GM18858 (cell line): ENCODE measurements around the gene NCEH1.
A peak's percentile ranks its signal among the peaks of the same experiment; 100 is the strongest.
"Not testable (repeated sequence)": the region's sequence is repeated elsewhere in the genome, so short reads cannot be mapped to it uniquely, and the experiment has no call there.

Experiments used
- ATAC-seq: cut with Tn5 transposase; IDR thresholded peaks from one replicate; pipeline ENCODE4 v1.9.1; 2021; ENCODE audit not compliant: unreplicated experiment

Gene NCEH1

DNA sequence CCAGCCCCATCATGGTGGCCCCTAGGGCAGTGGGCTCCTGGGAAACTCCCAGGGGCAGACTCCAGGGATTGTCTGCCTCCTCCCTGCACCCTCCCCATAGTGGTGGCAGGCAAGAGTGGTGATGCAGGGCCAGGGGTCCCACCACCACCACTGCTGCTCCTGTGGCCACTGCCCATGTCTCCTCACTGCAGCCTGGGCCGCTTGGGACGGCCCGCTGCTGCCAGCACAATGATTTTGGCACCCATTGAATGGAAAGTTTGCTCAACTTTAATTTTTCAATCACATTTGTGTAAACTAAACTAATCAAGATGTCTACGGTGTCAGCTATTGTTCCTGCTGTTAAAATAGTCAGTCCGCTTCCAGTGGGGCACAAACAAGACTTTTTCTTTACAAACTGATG is 95.6 kb downstream of the NCEH1 start:
- no peak for ATAC-seq

DNA sequence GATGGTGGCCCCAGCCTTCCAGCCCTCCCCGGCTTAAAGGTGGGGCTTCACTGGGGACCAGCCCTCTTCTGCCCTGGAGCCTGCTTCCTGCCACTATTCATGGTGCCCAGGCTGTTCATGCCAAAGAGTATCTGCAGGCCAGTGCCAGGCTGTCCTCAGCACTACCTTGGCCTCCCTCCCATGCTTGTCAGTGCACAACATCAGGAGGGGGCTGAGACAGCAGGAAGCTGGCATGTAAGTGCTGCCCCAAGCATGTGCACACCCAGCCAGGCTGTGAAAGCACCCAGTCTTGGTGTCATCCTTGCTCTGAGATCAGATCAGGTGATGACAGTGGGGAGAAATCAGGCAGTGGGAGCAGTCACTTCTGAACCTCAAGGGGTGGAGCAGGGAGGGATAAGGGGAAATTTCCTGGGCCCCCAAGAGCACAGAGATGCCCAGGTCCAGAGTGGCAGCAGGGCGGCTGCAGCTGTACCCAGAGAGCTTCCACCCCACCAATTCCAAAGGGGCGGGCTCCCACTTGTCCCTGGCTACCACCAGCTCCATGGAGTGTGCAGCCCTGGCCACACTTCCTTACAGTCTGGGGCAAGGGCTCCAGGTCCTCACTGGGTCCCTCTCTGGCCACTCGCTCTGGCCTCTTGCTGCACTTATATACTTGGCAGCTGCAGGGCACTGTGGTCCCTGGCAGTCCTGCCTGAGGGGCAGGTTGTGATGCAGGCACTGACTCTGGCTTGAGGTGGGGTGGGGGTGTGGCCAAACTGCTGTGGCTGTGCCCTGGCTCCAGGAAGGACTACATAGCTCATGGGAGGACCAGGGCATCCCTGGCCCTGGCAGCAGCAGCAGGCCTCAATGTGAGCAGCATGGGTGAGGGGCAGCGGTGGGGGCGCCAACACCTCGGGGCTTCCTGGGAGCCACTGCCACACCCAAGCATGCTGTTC is 96.3 kb downstream of the NCEH1 start:
- ATAC-seq: no peak

DNA sequence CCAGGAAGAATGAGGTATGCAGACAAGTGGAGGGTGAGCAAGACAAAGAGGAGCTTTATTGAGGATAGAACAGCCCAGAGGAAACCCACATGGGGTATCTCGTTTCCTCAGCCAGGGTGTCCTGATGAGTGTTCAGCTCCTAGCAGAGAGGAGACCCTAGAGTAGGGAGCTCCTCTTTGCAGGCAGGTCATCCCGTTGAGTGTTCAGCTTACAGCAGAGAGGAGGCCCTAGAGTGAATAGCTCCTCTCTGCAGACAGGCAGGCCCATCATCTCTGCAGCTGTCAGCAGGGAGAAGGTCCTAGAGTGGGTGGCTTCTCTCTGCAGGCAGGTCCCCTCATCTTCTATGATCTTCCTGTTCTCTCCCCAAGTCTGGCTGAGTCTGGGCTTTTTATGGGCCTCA is 97.0 kb downstream of the NCEH1 start:
- ATAC-seq: no peak

DNA sequence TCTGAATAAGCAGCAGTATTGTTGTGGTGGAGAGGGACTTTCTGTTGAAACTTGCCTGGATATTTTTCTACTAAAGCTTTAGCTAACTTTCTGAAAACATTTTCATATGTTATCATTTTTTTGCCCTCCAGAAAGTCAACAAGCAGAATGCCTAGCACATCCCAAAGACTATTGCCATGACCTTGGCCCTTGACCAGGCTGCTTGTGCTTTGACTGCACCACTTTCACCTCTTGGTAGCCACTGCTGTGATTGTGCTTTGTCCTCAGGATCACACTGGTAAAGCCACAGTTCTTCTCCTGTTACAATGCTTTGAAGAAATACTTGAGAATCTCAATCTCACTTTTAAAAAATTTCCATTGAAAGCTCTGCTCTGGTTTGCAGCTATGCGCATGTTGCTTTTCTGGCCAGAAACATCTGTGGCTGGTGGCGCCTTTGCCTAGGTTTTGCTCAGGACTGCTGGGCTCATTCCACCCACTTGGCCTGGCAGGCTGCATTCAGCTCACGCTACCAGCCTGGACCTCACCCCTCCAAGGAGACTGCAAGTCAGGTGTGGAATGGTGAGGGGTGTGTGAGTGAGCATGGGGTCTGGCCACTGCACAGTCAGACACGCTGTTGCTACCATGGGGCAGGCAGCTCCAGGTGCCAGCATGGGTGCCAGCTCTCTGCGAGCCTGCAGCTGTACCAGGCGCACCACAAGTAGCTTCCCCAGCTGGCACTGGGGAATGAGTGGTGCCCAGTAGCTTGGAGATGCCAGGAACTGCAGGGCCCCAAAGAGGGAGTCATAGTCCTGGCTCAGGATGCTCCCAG is 97.8 kb downstream of the NCEH1 start:
- no peak for ATAC-seq

DNA sequence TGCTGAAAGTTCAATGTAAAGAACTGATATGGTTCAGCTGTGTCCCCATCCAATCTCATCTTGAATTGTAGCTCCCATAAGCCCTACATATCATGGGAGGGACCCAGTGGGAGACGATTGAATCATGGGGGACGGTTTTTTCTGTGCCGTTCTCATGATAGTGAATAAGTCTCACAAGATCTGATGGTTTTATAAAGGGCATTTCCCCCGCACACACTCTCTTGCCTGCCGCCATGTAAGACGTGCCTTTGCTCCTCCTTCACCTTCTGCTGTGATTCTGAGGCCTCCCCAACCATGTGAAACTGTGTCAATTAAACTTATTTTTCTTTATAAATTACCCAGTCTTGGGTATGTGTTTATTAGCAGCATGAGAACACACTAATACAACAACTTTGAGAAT is 101.1 kb downstream of the NCEH1 start:
- no peak for ATAC-seq

DNA sequence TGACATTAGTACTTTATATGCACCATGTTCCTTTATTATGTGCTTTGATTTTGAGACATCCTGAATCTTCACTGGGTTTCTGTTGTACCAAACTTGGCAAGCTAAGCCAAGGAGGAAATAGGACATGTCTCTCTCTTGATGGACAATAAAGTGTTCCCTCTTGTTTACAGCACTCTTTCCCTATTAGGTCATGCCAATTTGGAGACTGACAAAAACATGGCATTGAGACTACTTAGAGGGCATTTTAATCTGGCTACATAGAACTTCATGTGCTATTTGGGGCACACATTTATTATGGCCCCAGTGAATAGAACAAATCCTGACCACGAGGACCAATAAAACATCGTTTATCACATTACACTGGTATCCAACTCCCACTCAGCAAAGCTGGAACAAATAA is 102.3 kb downstream of the NCEH1 start:
- ATAC-seq: no peak

DNA sequence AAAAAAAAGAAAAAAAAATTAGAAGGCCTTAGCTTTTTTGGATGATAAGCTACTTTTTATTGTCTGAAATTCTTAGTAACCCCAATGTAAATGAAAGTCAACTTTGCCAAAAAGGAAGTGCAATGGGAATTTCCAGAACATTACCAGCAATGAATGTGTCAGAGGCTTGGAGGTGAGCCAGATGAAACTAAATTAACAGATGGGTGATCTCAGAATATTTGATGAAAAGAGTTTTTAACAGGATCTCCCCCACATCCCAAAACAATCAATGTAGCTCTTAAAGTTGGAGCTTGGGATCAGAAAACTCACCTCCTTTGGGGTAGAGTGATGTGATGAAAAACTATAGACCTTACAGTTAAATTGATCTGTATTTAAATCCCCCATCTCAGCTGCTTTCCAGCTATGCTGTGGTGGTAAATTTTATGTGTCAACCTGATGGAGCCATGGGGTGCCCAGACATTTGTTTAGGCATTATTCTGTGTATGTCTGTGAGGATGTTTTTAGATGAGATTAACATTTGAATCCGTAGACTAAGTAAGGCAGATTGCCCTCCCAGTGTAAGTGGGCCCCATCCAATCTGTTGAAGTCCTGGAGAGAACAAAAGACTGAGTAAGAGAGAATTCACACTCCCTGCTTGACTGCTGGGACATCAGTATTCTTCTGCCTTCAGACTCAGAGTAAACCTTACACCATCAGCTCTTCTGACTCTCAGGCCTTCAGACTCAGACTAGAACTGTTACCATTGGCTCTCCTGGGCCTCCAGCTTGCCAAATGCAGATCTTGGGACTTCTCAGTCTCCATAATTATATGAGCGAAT is 103.4 kb downstream of the NCEH1 start:
- ATAC-seq: no peak

DNA sequence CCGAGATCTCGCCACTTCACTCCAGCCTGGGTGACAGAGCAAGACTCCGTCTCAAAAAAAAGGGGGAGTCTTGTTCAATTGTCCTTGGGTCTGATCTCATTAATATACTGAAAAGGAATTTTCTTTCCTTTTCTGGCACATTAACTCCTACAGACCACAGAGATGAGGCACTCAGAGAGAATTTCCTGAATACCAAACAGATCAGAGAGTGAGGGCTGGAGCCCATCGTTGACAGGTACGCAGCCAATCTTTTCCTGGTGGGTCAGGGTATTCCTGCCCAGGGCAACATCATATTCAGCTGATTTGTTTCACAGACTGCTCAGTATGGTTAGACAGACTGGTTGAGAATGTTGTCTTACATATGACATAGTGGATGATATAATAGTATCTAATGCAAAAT is 104.8 kb downstream of the NCEH1 start:
- ATAC-seq: no peak

DNA sequence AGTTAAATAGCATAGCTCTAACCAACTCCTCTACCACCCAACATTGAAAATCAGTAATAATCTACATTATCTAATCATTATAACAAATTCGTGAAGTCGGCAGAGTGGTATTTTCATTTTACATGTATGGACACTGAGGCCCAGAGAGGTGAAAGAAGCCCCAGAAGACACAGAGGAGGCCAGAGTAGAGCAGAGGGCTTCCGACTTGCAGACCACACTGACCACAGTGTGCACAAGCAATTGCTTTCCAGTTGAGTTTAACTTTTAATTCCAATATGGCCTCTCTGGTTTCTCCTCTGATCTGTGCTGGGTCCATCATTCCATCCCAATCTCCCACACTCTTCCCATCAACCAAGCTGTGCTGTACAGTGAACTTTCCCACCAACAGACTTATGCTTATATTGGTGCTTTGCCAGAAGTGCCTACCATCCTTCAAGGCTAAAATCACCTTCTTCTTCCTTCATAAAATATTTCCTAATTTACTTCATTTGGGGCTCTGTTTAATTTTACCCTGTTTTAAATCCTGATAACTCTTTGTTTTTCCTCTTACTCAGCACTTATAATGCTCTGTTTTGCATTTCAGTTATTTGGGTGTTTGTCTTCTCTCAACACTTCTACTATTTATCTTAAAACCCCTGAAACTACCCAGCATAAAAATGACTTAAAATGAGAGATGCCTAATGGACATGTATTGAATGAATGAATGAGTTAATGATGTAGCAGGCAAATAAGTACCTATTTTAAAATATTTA is 105.8 kb downstream of the NCEH1 start:
- ATAC-seq: no peak

DNA sequence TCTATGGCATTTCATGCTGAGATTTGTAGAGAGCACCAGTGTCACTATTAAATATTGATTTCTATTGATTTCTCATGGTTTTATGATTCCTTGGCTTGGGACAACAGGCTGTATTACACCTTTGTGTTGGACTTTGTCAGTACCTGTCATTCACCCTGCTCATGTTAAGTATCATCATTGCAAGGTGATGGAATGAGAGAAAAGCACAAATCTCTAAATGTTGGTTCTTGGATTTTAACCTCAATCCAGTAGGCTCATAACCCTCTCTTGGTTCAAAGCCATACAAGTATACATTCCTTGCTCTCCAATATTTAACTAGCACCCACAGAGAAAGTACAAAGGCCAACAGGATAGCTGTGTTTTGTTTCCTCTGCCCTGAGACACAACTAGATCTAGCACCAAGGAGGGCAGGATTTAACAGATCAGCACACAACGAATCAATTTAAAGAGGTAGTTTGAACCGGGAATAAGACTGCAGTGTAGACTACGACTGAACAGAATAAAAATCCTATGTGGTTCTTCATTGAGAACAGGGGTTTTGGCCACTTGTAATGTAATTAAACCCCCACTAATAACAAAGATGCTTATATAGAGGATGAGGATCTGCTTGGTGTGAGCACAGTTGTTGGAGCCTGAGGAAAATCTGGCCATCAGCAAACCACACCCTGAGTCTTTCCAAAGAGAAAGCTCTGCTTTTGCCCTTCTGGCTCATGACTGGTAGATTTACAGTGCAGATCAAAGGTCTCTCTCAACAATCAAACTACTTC is 109.6 kb downstream of the NCEH1 start:
- ATAC-seq: no peak

DNA sequence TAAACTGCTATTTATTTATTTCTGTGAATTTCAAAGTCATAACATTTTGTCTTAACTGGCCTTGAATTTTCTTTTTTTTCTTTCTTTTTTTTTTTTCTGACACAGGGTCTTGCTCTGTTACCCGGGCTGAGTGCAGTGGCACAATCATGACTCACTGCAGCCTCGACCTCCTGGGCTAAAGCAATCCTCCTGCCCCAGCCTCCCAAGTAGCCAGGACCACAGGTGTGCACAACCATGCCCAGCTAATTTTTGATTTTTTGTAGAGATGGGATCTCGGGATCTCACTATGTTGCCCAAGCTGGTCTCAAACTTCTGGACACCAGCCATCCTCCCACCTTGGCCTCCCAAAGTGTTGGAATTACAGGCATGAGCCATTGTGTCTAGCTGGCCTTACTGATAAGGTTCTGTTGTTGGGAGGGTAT is 110.2 kb downstream of the NCEH1 start:
- no peak for ATAC-seq

DNA sequence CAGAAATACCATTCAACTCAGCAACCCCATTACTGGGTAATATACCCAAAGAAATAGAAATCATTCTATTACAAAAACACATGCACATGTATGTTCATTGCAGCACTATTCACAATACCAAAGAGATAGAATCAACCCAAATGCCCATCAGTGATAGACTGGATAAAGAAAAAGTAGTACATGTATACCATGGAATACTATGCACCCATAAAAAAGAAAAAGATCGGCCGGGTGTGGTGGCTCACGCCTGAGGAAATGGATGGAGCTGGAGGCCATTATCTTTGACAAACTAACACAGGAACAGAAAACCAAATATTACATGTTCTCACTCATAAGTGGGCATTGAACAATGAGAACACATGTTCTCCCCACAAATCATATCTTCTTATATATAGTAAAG is 112.0 kb downstream of the NCEH1 start:
- ATAC-seq: no peak

DNA sequence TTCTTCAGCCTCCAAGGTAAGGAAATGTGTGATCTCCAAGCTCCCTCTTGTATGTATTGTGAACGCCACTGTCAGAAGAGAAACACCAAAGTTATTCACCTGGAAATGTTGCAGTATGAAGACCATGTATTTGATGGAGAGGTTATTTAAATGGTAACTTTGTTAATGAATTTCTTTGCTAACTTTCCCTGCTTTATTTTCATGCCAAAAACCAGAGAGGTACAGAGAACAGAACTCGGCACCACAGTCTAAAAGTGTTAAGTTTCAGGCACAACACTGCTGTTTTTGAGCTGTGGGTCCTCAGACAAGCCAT is 114.5 kb downstream of the NCEH1 start:
- no peak for ATAC-seq

DNA sequence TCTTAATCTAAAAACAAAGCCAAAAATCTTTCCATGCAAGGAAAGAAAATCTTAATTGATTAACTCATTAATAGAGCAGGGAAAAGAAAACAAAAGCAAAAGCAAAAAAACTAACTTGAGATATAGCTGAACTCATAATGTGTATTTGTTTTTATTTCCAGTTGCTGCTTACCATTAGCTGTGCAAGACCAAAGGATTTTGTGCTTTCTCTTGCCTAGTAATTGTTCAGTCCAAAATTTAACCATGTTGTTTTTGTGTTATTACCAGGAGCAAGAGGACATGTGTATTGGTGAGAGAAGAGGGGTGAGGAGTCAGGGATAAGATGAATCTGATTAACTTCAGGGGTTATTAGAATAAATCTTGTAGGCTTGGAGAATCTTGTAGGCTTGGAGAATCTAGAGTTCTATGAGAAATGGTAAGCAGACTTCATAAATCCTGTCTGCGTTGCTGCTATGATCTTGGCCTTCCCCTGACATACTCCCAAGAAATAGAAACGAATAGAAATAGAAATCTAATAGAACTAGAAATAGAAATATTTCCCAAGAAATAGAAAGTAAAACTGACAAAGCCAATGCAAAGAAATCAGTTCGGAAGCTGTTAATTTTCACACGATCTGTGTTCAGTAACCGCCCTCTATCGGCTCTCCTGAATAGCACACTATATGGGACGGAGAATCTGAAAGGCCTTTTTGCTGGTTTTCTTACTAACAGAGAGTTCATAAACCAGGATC is 115.0 kb downstream of the NCEH1 start:
- peak; percentile 34 for ATAC-seq

DNA sequence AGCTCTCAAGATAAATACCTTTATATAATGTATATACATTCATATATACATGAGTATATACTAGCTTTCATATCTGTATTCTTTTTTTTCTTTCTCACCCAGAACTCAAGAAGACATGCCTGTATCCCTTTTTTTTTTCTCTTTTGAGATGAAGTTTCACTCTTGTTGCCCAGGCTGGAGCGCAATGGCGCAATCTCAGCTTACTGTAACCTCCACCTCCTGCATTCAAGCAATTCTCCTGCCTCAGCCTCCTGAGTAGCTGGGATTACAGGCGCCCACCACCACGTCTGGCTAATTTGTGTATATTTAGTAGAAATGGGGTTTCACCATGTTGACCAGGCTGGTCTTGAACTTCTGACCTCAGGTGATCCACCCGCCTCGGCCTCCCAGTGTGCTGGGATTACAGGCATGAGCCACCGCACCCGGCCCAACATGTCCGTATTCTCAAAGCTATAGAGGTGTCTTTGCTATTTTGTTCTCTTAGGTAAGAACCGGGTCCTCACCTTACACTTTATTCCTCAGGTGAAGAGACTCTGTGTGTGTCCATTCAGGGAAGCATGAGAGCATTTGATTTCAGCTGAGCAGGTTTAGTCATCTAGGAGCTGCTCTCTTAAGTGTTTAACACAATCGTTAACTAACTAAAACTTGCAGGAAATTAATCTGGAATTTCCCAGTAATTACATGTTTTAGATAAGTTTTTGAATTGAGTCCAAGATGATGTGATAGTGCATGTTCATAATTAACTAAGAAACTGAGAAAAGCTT is 115.8 kb downstream of the NCEH1 start:
- not testable (repeated sequence) for ATAC-seq

DNA sequence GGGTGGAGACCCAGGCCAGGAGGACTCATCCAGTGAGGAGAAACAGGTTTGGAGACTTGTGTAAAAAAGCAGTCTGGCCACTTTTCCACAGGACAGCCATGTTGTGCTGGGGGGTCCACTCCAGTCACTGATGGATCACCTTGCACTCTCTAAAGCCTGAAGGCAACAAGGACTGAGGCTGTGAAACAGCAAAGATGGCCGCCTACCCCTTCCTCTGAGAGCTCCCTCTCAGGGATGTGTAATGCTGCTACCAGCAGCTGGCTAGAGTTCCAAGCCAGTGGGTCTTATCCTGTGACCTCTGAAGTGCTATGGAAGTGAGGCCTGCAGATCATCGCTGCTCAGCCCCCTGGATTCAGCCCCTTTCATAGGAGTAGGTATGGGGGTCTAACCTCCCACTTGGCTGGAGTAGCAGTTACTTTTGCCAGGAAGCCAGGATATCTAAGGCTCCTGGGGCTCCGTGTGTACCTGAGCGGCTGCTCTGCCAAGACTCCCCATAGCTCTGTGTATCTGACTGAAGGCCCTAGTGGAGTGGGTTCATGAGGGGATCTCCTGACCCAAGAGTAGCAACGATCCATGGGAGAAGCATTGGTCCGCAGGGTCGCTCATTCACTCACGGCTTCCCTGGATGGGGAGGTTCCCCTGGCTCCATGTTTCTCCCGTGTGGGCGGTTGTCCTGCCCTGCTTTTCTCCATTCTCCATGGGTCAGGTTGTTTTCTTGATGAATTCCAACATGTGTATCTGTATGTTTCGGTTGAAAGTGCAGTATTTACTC is 117.8 kb downstream of the NCEH1 start:
- ATAC-seq: no peak

DNA sequence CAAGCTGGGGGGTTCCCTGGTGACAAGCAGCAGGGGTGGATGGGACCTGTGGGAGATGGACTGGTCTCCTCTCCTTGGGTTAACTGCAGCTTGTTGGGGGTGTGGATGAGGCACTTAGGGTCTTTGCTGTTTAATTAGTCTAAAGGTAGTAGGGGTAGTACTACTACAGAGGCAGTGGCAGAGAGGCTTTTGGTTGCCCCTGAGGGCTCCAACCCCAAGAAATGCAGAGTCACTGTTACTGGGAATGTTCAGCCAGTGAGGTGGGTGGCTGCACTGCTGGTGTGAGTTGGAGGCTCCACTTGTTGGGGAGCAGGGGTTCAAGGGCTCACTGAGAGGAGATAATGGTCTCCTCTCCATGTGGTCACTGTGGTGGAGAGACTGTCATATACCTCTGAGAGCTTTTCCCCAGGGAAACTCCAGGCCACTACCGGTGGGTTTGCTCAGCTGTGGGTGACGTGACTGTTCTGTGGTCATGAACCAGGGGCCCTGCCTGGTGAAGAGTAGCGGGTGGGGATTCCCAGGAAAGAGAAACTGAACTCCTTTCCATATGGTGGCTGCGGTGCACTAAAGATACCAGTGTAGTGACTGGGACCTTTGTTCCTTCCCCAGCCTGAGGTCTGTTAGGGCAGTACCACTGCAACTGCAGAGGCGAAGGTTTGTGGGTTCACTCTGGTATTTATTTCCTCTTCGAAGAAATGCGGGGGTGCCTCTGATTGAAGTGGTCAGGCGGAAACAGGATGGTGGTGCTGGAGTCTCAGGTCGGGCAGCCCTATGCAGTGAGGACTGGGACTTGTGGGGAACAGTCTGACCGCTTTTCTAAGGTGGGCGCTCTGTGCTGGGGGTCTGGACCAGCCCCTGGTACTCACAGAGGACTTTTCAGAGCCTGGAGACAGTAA is 118.7 kb downstream of the NCEH1 start:
- peak; percentile 90 for ATAC-seq
